GM12878 (cell line): Measurements from ENCODE around the gene NOP9. TPM values are rescaled to one million over a fixed set of nuclear protein-coding genes. Genes with fewer than 3 reads are reported as not detected.
A peak's percentile ranks its signal among the peaks of the same experiment; 100 is the strongest.

Experiments used
- BRCA1 ChIP-seq: IDR thresholded peaks from 2 replicates; pipeline ENCODE4 v1.6.1; 2011; ENCODE audit warnings: low read depth, low read length, improper control_type of control experiment
- CREB1 ChIP-seq: IDR thresholded peaks from 2 replicates; pipeline ENCODE4 v1.6.1; 2012; ENCODE audit warnings: low read depth, mild to moderate bottlenecking, inconsistent platforms
- CREM ChIP-seq: IDR thresholded peaks from 2 replicates; pipeline ENCODE4 v1.6.1; 2014; ENCODE audit warnings: antibody characterized with exemption, low read depth
- FOS ChIP-seq: IDR thresholded peaks from 3 replicates; pipeline ENCODE4 v1.6.1; 2011; ENCODE audit warnings: borderline replicate concordance; ENCODE audit not compliant: insufficient read length; ENCODE audit errors: extremely low read depth
- IKZF1 ChIP-seq: fragments of 450-650 bp; conservative IDR thresholded peaks from 2 replicates; pipeline ENCODE4 v1.6.1; 2017; ENCODE audit warnings: antibody characterized with exemption, mild to moderate bottlenecking
- NBN ChIP-seq: fragments of 450-650 bp; IDR thresholded peaks from 2 replicates; pipeline ENCODE4 v1.6.1; 2016
- NFYA ChIP-seq: IDR thresholded peaks from 2 replicates; pipeline ENCODE4 v1.6.1; 2011; ENCODE audit warnings: low read depth, mild to moderate bottlenecking, low read length, improper control_type of control experiment, borderline replicate concordance
- POU2F2 ChIP-seq: IDR thresholded peaks from 3 replicates; pipeline ENCODE4 v1.6.1; 2011; ENCODE audit warnings: low read depth, mild to moderate bottlenecking, low read length, borderline replicate concordance
- PRDM15 ChIP-seq: fragments of 450-650 bp; formaldehyde crosslinking; IDR thresholded peaks from 2 replicates; pipeline ENCODE4 v1.4.0; 2020; ENCODE audit warnings: mild to moderate bottlenecking, moderate library complexity
- RELB ChIP-seq: fragments of 450-650 bp; IDR thresholded peaks from 2 replicates; pipeline ENCODE4 v1.6.1; 2017; ENCODE audit warnings: low read depth, mild to moderate bottlenecking, moderate library complexity
- REST ChIP-seq: IDR thresholded peaks from 2 replicates; pipeline ENCODE4 v1.6.1; 2012; ENCODE audit warnings: mild to moderate bottlenecking, low read depth, low read length
- SMAD5 ChIP-seq: IDR thresholded peaks from 2 replicates; pipeline ENCODE4 v1.6.1; 2016; ENCODE audit warnings: antibody characterized with exemption, low read depth
- SMC3 ChIP-seq: IDR thresholded peaks from 2 replicates; pipeline ENCODE4 v1.6.1; 2011; ENCODE audit warnings: low read length, improper control_type of control experiment, borderline replicate concordance
- SREBF2 ChIP-seq: IDR thresholded peaks from 2 replicates; pipeline ENCODE4 v1.6.1; 2012; ENCODE audit warnings: mild to moderate bottlenecking, low read length
- SUPT20H ChIP-seq: IDR thresholded peaks from 2 replicates; pipeline ENCODE4 v1.6.1; 2011; ENCODE audit warnings: low read depth, mild to moderate bottlenecking, low read length, moderate library complexity, borderline replicate concordance; ENCODE audit not compliant: control insufficient read depth
- TARDBP ChIP-seq: IDR thresholded peaks from 2 replicates; pipeline ENCODE4 v1.6.1; 2016; ENCODE audit warnings: borderline replicate concordance
- ZBTB11 ChIP-seq: fragments of 450-650 bp; formaldehyde crosslinking; IDR thresholded peaks from 2 replicates; pipeline ENCODE4 v1.5.0; 2022; ENCODE audit warnings: mild to moderate bottlenecking, missing genetic modification characterization
- polyA plus RNA-seq, 11 experiments: library from polyadenylated mRNA; depleted of rRNA in 4 of 11; unstranded in 6 of 11; stranded (reverse) in 5 of 11; fragments of >200 nt; fragmentation: Nextera tagmentation in 4 of 11; fragmentation: Illumina TruSeq in 1 of 11; extraction: Ambion mirVana in 4 of 11; extraction: Trizol in 1 of 11; gene quantifications; 1 replicate in 1 of 11; 2 replicates in 10 of 11; pipeline versions ENCODE4 v1.2.1 to v1.2.3, GENCODE V29; 2011 to 2016; ENCODE audit warnings: inconsistent platforms in 2 of 11, missing spikeins in 2 of 11, low read depth in 1 of 11
- total RNA-seq, 4 experiments: library from RNA; depleted of rRNA in 3 of 4; stranded (reverse); fragments of >200 nt in 3 of 4; fragmentation: Illumina TruSeq in 1 of 4; extraction: Trizol in 1 of 4; gene quantifications; 2 replicates each; pipeline versions ENCODE4 v1.2.1 to v1.2.3, GENCODE V29; 2013 to 2021

NOP9 gene
- total and polyA plus RNA-seq, 10 of the 15 experiments (the other 5 are each of a cell fraction or from before 2014, with no cell fraction given): 2.4 to 43.9 (median 20.3) TPM

- TF ChIP-seq SUPT20H (no peak), TARDBP (no peak), CREM (no peak), POU2F2 (no peak), SMC3 (no peak), FOS (no peak), RELB (0 out of 2 replicates have a peak, but pooled peaks have one; percentile 3), BRCA1 (no peak), NBN (peak; percentile 8; the same call in 1 of the 2 replicates), PRDM15 (CRISPR knock-in tag) (no peak), SREBF2 (no peak), NFYA (no peak), REST (no peak), SMAD5 (no peak), CREB1 (no peak; the same call in 1 of the 2 replicates), ZBTB11 (CRISPR knock-in tag) (no peak), IKZF1 (0 out of 2 replicates have a peak, but pooled peaks have one; percentile 6)
Observed at GRCh38 chr14:24308342-24309124, 8.9 kb downstream of the NOP9 start (continued).
